ENCODE measurements around the gene KARS1. TPM values are rescaled to one million over a fixed set of nuclear protein-coding genes. Genes with fewer than 3 reads are reported as not detected.

Gene KARS1
- total RNA-seq, result 100 to 1,000 TPM; 185 to 207 TPM

GRCh38 chr16:75647492-75648264 lies at the start of gene KARS1, which contains the start of gene TERF2IP:
Gene KARS1 (minus strand): TSS chr16:75647665. CDS start chr16:75647639, 26 bp downstream.
Gene TERF2IP (plus strand): TSS chr16:75647773. CDS start chr16:75647883, 110 bp downstream.
- Mint-ChIP-seq H3K4me3 (peak within 1 kb of the TSS; percentile 99), H3K4me1 (peaks cover 66% of the 10 kb centered on the region), H3K27ac (peak within 1 kb of the TSS; percentile 94), H3K9me3 (no peaks in the 10 kb centered on the region), H3K27me3 (no peaks in the 10 kb centered on the region), H3K36me3 (ENCODE audit: low read depth) (peaks cover 55% of the 10 kb centered on the region)
- ChIA-PET CTCF (interaction anchor here (0.5 to 2.9 kb wide), 8 partner anchors 9 to 183 kb away, joined by 3 to 13 read pairs (median 4); partner anchors contain the start of gene TMEM170A), POLR2A (interaction anchor here (0.6 to 1.0 kb wide), 2 partner anchors 25 to 115 kb away, joined by 3 to 4 read pairs; partner anchors contain the start of gene ADAT1)
- peak; percentile 95 for DNase-seq

DNA sequence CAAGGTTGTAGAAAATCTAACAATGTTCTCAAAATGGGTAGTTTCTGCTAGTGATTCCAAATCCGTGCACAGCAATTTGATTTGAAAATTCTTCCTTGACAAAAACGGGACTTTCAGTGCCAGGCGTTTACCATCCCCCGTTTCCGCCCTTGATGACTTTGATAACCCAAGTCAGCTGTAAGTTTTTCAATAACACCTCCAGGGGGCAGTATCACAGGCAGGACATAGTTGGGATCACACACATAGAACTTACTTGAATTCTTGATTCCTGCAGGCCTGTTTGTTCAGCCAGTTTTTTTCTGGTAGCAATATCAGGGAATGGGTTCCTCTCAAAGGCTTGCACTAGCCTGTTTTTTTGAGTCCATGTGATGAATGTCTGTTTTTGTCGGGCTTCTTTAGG lies 48.2 kb upstream of the KARS1 start:
- H3K27ac Mint-ChIP-seq, result no peak overlapping the region
- H3K4me3 Mint-ChIP-seq, result no peak overlapping the region
- H3K36me3 Mint-ChIP-seq (ENCODE audit: low read depth), result no peaks in the 10 kb centered on the region
- H3K27me3 Mint-ChIP-seq, result no peaks in the 10 kb centered on the region
- H3K4me1 Mint-ChIP-seq, result no peaks in the 10 kb centered on the region
- ChIA-PET CTCF (no interaction called here), POLR2A (no interaction called here)
- peak; percentile 7 for DNase-seq
- no peaks in the 10 kb centered on the region for H3K9me3 Mint-ChIP-seq

DNA sequence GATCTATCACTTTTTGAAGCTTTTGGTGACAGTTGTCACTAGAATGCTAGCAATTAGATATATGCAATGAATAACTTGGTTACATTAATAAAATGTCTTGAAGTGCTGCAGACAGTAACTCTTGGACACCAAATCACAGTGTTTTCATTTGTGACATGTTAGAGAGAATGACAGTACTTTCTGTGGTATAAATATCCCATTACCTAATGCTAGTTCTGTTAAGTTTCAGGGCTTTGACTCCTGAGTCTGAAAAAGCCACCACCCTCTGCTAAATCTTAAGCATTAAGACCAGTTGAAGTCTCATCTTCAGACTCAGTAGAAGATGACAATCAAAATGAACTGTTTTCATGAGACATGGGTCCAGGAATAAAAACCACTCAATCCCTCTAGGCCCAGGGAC lies 39.9 kb upstream of the KARS1 start:
- Mint-ChIP-seq H3K27me3 (peaks cover 4% of the 10 kb centered on the region), H3K4me1 (no peaks in the 10 kb centered on the region), H3K27ac (no peak overlapping the region), H3K9me3 (peaks cover 11% of the 10 kb centered on the region), H3K4me3 (no peak overlapping the region), H3K36me3 (ENCODE audit: low read depth) (no peaks in the 10 kb centered on the region)
- ChIA-PET CTCF (no interaction called here), POLR2A (no interaction called here)
- no peak for DNase-seq

DNA sequence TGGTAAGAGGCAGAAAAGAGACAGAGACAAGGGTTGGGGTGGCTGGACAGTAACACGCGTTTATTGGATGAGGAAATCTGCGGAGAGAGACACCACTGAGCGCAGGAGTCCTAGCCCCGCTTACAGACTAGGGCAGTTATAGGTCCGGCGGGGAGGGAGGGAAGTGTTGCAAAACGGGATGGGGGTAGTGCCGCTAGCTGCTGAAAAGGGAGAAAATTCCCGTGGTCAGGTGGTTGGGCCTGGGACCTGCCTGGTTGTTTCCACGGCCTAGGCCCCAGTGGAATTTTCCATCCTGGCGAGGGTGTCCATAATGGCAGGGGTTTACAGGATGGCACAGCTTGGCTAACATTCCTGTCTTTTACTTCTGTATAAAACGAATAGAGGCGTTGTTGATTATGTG lies 34.8 kb upstream of the KARS1 start:
- no peak for DNase-seq
- H3K9me3 Mint-ChIP-seq, result peaks cover 9% of the 10 kb centered on the region
- CTCF ChIA-PET, result no interaction called here
- POLR2A ChIA-PET, result no interaction called here
- H3K36me3 Mint-ChIP-seq (ENCODE audit: low read depth), result no peaks in the 10 kb centered on the region
- no peak overlapping the region for H3K27ac Mint-ChIP-seq
- H3K4me1 Mint-ChIP-seq, result no peaks in the 10 kb centered on the region
- no peak overlapping the region for H3K4me3 Mint-ChIP-seq
- H3K27me3 Mint-ChIP-seq, result peaks cover 4% of the 10 kb centered on the region

GRCh38 chr16:75679366-75679765 lies 31.9 kb upstream of the KARS1 start:
- no peak overlapping the region for H3K27ac Mint-ChIP-seq

DNA sequence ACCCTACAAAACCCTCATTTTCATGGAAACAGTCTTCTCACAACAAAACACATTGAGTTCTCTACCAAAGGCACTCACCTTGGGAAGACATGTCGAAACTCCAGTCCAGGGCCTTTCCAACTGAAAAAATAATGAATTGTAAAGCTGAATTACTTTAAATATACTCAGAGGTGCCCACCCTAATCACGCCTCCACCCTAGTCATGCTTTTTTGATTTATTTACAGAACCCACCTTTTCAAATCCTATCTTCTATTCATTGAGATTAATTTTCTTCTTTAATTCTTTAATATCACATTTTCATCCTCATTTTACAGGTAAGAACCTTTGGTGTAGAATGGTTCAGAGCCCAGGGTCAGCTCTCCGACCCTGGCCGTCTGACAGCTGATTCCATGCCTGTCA lies 29.4 kb upstream of the KARS1 start, which contains the start of gene CPHXL2:
CPHXL2 (minus strand) TSS at position 101 of the 400 bp plus-strand sequence; CDS start at position 91, 10 bp downstream.
- Mint-ChIP-seq H3K27ac (no peak within 1 kb of the TSS), H3K27me3 (no peaks in the 10 kb centered on the region), H3K9me3 (no peaks in the 10 kb centered on the region), H3K4me3 (no peak within 1 kb of the TSS), H3K36me3 (ENCODE audit: low read depth) (no peaks in the 10 kb centered on the region), H3K4me1 (no peaks in the 10 kb centered on the region)
- CTCF ChIA-PET, result interaction anchor here (0.6 kb wide), 1 partner anchor 97 kb away, joined by 3 read pairs; no protein-coding TSS in a partner anchor
- DNase-seq, result no peak
- POLR2A ChIA-PET, result no interaction called here

More at GRCh38 chr16:75679366-75679765, 31.9 kb upstream of the KARS1 start:
- Mint-ChIP-seq H3K36me3 (ENCODE audit: low read depth) (no peaks in the 10 kb centered on the region), H3K4me3 (no peak overlapping the region), H3K27me3 (peaks cover 2% of the 10 kb centered on the region), H3K9me3 (peaks cover 4% of the 10 kb centered on the region), H3K4me1 (no peaks in the 10 kb centered on the region)
- DNase-seq, result no peak
- POLR2A ChIA-PET, result no interaction called here
- CTCF ChIA-PET, result no interaction called here

DNA sequence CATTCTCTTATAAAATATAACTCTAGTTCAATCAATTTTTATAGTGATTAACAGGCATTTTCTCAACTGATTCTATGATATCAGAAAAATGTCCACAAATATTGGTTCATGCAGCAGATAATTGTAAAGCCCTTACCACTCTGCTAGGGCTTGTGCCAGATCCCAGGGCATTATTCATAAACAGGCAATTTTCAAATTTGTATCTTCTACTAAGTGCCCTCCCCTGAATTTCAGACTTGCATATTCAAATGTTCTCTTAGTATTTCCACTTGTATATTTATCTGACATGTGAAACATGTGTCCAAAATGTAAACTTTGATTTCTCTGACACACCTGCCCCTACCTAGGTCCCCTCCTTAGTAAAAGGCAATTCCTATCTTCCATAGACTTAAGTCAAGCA lies 20.0 kb upstream of the KARS1 start:
- peaks cover 3% of the 10 kb centered on the region for H3K9me3 Mint-ChIP-seq

GRCh38 chr16:75660726-75661302 lies 13.3 kb upstream of the KARS1 start:
- H3K27ac Mint-ChIP-seq, result no peak overlapping the region
- no peaks in the 10 kb centered on the region for H3K27me3 Mint-ChIP-seq
- H3K4me1 Mint-ChIP-seq, result no peaks in the 10 kb centered on the region
- H3K4me3 Mint-ChIP-seq, result no peak overlapping the region
- peaks cover 2% of the 10 kb centered on the region for H3K9me3 Mint-ChIP-seq
- H3K36me3 Mint-ChIP-seq (ENCODE audit: low read depth), result peaks cover 34% of the 10 kb centered on the region
- POLR2A ChIA-PET, result no interaction called here
- no peak for DNase-seq
- CTCF ChIA-PET, result no interaction called here

More for the DNA sequence above, 20.0 kb upstream of the KARS1 start:
- no peaks in the 10 kb centered on the region for H3K27me3 Mint-ChIP-seq
- H3K36me3 Mint-ChIP-seq (ENCODE audit: low read depth), result peaks cover under 1% of the 10 kb centered on the region
- POLR2A ChIA-PET, result no interaction called here
- no peak overlapping the region for H3K4me3 Mint-ChIP-seq
- CTCF ChIA-PET, result no interaction called here
- no peak overlapping the region for H3K27ac Mint-ChIP-seq
- no peak for DNase-seq
- H3K4me1 Mint-ChIP-seq, result no peaks in the 10 kb centered on the region

- H3K4me3 Mint-ChIP-seq, result no peak overlapping the region
- CTCF ChIA-PET, result interaction anchor here (0.9 kb wide), 1 partner anchor 9 kb away, joined by 4 read pairs; no protein-coding TSS in a partner anchor
- H3K4me1 Mint-ChIP-seq, result no peaks in the 10 kb centered on the region
- no peak overlapping the region for H3K27ac Mint-ChIP-seq
- H3K27me3 Mint-ChIP-seq, result no peaks in the 10 kb centered on the region
- H3K9me3 Mint-ChIP-seq, result no peaks in the 10 kb centered on the region
- POLR2A ChIA-PET, result no interaction called here
- no peak for DNase-seq
- peaks cover 38% of the 10 kb centered on the region for H3K36me3 Mint-ChIP-seq (ENCODE audit: low read depth)
Observed at GRCh38 chr16:75660321-75660720, 12.9 kb upstream of the KARS1 start.

GRCh38 chr16:75658175-75658574 lies 10.7 kb upstream of the KARS1 start:
- ChIA-PET CTCF (no interaction called here), POLR2A (no interaction called here)
- H3K36me3 Mint-ChIP-seq (ENCODE audit: low read depth), result peaks cover 52% of the 10 kb centered on the region
- no peaks in the 10 kb centered on the region for H3K9me3 Mint-ChIP-seq
- peaks cover 12% of the 10 kb centered on the region for H3K4me1 Mint-ChIP-seq
- no peak overlapping the region for H3K4me3 Mint-ChIP-seq
- no peak overlapping the region for H3K27ac Mint-ChIP-seq
- H3K27me3 Mint-ChIP-seq, result no peaks in the 10 kb centered on the region
- no peak for DNase-seq

DNA sequence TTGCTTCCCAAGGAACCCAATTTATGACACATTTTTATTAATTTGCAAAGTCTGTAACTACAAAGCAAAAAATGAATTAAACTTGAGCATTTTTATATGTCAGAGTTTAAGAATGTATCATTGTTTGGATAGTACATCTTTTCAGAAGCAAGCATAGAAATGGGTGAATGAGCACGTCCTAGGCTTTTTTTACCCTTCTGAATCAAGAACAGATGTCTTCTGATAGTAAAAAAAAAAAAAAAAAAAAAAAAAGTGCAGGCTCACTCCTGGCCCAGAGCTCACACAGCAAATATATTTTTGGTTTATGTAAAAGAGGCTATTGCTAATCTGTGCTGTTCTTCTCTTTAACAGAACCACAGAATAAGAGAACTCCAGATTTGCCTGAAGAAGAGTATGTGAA lies 6.5 kb upstream of the KARS1 start:
- CTCF ChIA-PET, result no interaction called here
- POLR2A ChIA-PET, result interaction anchor here (0.7 kb wide), 1 partner anchor 22 kb away, joined by 4 read pairs; no protein-coding TSS in a partner anchor
- peak overlapping the region; percentile 58 for H3K27ac Mint-ChIP-seq
- no peaks in the 10 kb centered on the region for H3K27me3 Mint-ChIP-seq
- no peak overlapping the region for H3K4me3 Mint-ChIP-seq
- DNase-seq, result no peak
- H3K36me3 Mint-ChIP-seq (ENCODE audit: low read depth), result peaks cover 65% of the 10 kb centered on the region
- peaks cover 44% of the 10 kb centered on the region for H3K4me1 Mint-ChIP-seq
- H3K9me3 Mint-ChIP-seq, result no peaks in the 10 kb centered on the region

- peaks cover 56% of the 10 kb centered on the region for H3K36me3 Mint-ChIP-seq (ENCODE audit: low read depth)
- ChIA-PET CTCF (interaction anchor here (0.5 to 2.9 kb wide), 8 partner anchors 8 to 268 kb away, joined by 3 to 13 read pairs (median 4); partner anchors contain the start of gene TMEM170A), POLR2A (interaction anchor here (0.7 to 1.0 kb wide), 2 partner anchors 25 to 547 kb away, joined by 3 to 4 read pairs; partner anchors contain the start of gene ADAT1)
- H3K27ac Mint-ChIP-seq, result peak overlapping the region; percentile 94
- no peaks in the 10 kb centered on the region for H3K9me3 Mint-ChIP-seq
- no peaks in the 10 kb centered on the region for H3K27me3 Mint-ChIP-seq
- peak overlapping the region; percentile 99 for H3K4me3 Mint-ChIP-seq
- peak; percentile 90 for DNase-seq
- peaks cover 70% of the 10 kb centered on the region for H3K4me1 Mint-ChIP-seq
Observed at GRCh38 chr16:75648265-75649076, 1.0 kb upstream of the KARS1 start.
